GM23248 (cell line): ENCODE data around the gene RP9. TPM values are rescaled to one million over a fixed set of nuclear protein-coding genes. Genes with fewer than 3 reads are reported as not detected.

Experiments used
- DNase-seq: peaks from one replicate; pipeline ENCODE4 v3.0.0-alpha.2; 2015
- H2AFZ ChIP-seq: fragments of 200-600 bp; sonication (generic); 2 replicates; pipeline ENCODE4 v1.6.1; 2016; ENCODE audit warnings: antibody characterized with exemption
- H3F3A ChIP-seq: fragments of 200-600 bp; sonication (generic); 2 replicates; pipeline ENCODE4 v1.6.1; 2016; ENCODE audit warnings: mild to moderate bottlenecking, antibody characterized with exemption, mixed run types; ENCODE audit not compliant: insufficient read depth
- H3K27ac ChIP-seq: fragments of 200-600 bp; sonication (generic); 2 replicates; pipeline ENCODE4 v1.5.1; 2016; ENCODE audit warnings: mild to moderate bottlenecking
- H3K27me3 ChIP-seq: fragments of 200-600 bp; sonication (generic); replicated peaks from 2 replicates; pipeline ENCODE4 v1.6.1; 2016; ENCODE audit warnings: mild to moderate bottlenecking; ENCODE audit not compliant: insufficient read depth
- H3K36me3 ChIP-seq: fragments of 200-600 bp; sonication (generic); 2 replicates; pipeline ENCODE4 v1.6.1; 2016; ENCODE audit warnings: low read depth, mild to moderate bottlenecking
- H3K4me1 ChIP-seq: fragments of 200-600 bp; sonication (generic); 2 replicates; pipeline ENCODE4 v1.6.1; 2016; ENCODE audit warnings: mild to moderate bottlenecking; ENCODE audit not compliant: insufficient read depth
- H3K4me2 ChIP-seq: fragments of 200-600 bp; sonication (generic); one replicate; pipeline ENCODE4 v1.6.1; 2016; ENCODE audit warnings: mild to moderate bottlenecking; ENCODE audit not compliant: unreplicated experiment
- H3K4me3 ChIP-seq: fragments of 200-600 bp; sonication (generic); 2 replicates; pipeline ENCODE4 v1.5.1; 2016; ENCODE audit warnings: mild to moderate bottlenecking
- H3K79me2 ChIP-seq: fragments of 200-600 bp; sonication (generic); 2 replicates; pipeline ENCODE4 v1.6.1; 2016; ENCODE audit warnings: mild to moderate bottlenecking; ENCODE audit not compliant: insufficient read depth
- H3K9ac ChIP-seq: fragments of 200-600 bp; sonication (generic); 2 replicates; pipeline ENCODE4 v1.6.1; 2016; ENCODE audit warnings: mild to moderate bottlenecking
- H3K9me2 ChIP-seq: fragments of 200-600 bp; sonication (generic); 2 replicates; pipeline ENCODE4 v1.6.1; 2016; ENCODE audit warnings: mixed run types, mild to moderate bottlenecking, moderate library complexity; ENCODE audit not compliant: insufficient read depth
- H3K9me3 ChIP-seq: fragments of 200-600 bp; sonication (generic); one replicate; pipeline ENCODE4 v1.6.1; 2017; ENCODE audit warnings: low read depth
- H4K20me1 ChIP-seq: fragments of 200-600 bp; sonication (generic); 2 replicates; pipeline ENCODE4 v1.6.0; 2016; ENCODE audit not compliant: insufficient read depth
- EZH2 ChIP-seq: fragments of 200-600 bp; sonication (generic); IDR thresholded peaks from 2 replicates; pipeline ENCODE4 v1.6.1; 2018; ENCODE audit warnings: antibody characterized with exemption, mild to moderate bottlenecking; ENCODE audit not compliant: insufficient read depth, poor library complexity, severe bottlenecking
- EZH2phosphoT487 ChIP-seq: fragments of 200-600 bp; sonication (generic); IDR thresholded peaks from 2 replicates; pipeline ENCODE4 v1.6.1; 2018; ENCODE audit warnings: antibody characterized with exemption, moderate library complexity, mild to moderate bottlenecking, low read depth; ENCODE audit not compliant: insufficient read depth
- WGBS, 2 experiments: methylation state at CpG; one replicate each; pipeline ENCODE4 v1.1.6; 2015 to 2017; ENCODE audit warnings: low lambda C conversion rate in 2 of 2, low coverage in 1 of 2; ENCODE audit errors: missing lambda C conversion rate in 2 of 2; 5-methylcytosine and 5-hydroxymethylcytosine counted together
- in situ Hi-C: fragments of 300-500 bp; cut with MboI; formaldehyde crosslinking; loops from 2 replicates; pipeline ENCODE4 v1.15.0; 2020
- polyA plus RNA-seq: library from polyadenylated mRNA; unstranded; fragments of >200 nt; fragmentation: Nextera tagmentation; extraction: Ambion mirVana; gene quantifications from 2 replicates; pipeline ENCODE4 v1.2.1, GENCODE V29; 2016
- total RNA-seq: library from RNA; depleted of rRNA; stranded (reverse); fragments of >200 nt; shearing (Covaris generic); gene quantifications from 2 replicates; pipeline ENCODE4 v1.2.3, GENCODE V29; 2014

Gene RP9
- total and polyA plus RNA-seq, 2 experiments from 2014 or later, result 9.5 to 24.7 TPM

DNA sequence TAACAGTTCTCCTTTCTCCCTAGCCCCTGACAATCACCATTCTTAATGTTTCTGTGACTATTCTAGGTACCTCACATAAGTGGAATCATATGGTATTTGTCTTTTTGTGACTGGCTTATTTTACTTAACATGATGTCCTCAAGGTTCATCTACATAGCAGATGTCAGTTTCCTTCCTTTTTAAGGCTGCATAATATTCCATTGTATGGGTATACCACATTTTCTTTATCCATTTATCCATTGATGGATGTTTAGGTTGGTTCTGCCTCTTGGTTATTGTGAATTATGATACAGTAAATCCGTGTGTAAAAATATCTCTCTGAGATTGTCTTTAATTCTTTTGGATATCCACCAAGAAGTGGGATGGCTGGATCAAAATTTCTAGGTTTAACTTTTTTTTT lies 33.4 kb upstream of the RP9 start:
- TF ChIP-seq EZH2 (no peak), EZH2phosphoT487 (no peak)
- Histone ChIP-seq H3K79me2 (peaks cover 19% of the 10 kb centered on the region; the same call in 1 of the 2 replicates), H3F3A (no peaks in the 10 kb centered on the region), H3K4me1 (0 out of 2 replicates have a peak, but pooled peaks cover 5% of the 10 kb centered on the region), H3K27ac (no peak overlapping the region), H3K27me3 (no peaks in the 10 kb centered on the region), H3K36me3 (no peaks in the 10 kb centered on the region), H4K20me1 (no peaks in the 10 kb centered on the region), H3K4me2 (no peak overlapping the region), H2AFZ (no peak overlapping the region), H3K9ac (no peak overlapping the region), H3K4me3 (no peak overlapping the region), H3K9me2 (no peaks in the 10 kb centered on the region), H3K9me3 (no peaks in the 10 kb centered on the region)
- WGBS, 2 experiments, result 40 to 61% methylated on average over 1 of the region's 1 CpG
- in situ Hi-C loops, result no loop called here
- no peak for DNase-seq

DNA sequence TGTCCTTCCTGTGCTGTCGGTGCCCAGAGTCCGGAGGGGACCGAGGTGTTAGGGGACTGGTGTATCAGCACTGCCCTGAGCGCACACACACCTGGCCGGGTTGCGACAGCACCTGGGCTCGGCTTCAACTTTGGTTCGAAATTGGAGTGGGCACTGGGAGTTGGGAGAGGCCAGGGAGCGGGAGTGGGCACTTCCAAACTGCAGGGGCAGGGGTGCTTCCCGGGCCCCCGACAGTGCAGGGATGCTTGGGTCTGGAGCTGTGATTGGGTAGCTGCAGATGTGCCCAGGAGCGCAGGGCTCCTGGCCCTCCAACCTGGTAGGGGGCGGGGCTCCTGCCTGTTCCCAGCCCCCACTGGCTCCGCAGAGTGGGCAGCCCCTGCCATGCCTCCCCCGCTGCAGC lies 27.9 kb upstream of the RP9 start:
- TF ChIP-seq EZH2phosphoT487, result no peak
- Histone ChIP-seq H3K9ac (no peak overlapping the region), H3K4me3 (no peak overlapping the region), H3K36me3 (no peaks in the 10 kb centered on the region), H3K27me3 (no peaks in the 10 kb centered on the region), H3K4me2 (no peak overlapping the region), H3K9me2 (no peaks in the 10 kb centered on the region), H3K4me1 (no peaks in the 10 kb centered on the region), H3K9me3 (no peaks in the 10 kb centered on the region), H2AFZ (no peak overlapping the region), H3F3A (no peaks in the 10 kb centered on the region), H3K27ac (no peak overlapping the region), H4K20me1 (no peaks in the 10 kb centered on the region), H3K79me2 (peaks cover 57% of the 10 kb centered on the region)
- DNase-seq, result no peak
- 84 to 85% methylated on average over 14 to 15 of the region's 15 CpGs for WGBS, 2 experiments
- in situ Hi-C loops, result no loop called here

DNA sequence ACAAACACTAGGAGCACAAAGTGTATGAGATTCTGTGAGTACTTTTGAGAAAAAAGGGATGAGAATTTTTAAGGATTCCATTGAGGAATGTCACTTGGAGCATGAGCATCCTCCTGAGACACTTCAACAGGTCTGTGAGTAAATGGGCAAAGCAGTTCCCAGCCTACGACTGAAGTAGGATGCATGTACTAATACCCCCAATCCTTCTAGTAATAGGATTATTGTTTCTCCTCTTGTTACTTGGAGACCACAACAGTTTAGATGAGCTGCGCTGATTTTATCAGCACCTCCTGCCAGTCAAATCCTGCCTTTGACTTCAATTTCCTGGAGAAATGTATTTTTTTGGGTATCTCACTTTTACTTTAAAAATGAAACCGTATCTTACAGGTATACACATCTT lies 21.0 kb upstream of the RP9 start:
- Histone ChIP-seq H3K79me2 (peaks cover 49% of the 10 kb centered on the region), H3K9ac (peak overlapping the region; percentile 81), H2AFZ (peak overlapping the region; percentile 97), H3K4me2 (peak overlapping the region; percentile 90), H3K36me3 (no peaks in the 10 kb centered on the region), H3K4me3 (peak overlapping the region; percentile 95), H3K27ac (peak overlapping the region; percentile 65), H3K9me3 (no peaks in the 10 kb centered on the region), H3K9me2 (no peaks in the 10 kb centered on the region), H3K4me1 (peaks cover 7% of the 10 kb centered on the region), H3K27me3 (no peaks in the 10 kb centered on the region), H4K20me1 (no peaks in the 10 kb centered on the region), H3F3A (no peaks in the 10 kb centered on the region)
- in situ Hi-C loops, result no loop called here
- peak; percentile 49 for DNase-seq
- TF ChIP-seq EZH2, result no peak
- no peak for TF ChIP-seq EZH2phosphoT487
- WGBS, 2 experiments, result 19 to 20% methylated on average over 3 of the region's 3 CpGs

GRCh38 chr7:33129806-33130153 lies 20.6 kb upstream of the RP9 start:
- no peaks in the 10 kb centered on the region for H3K9me2 ChIP-seq
- peak; percentile 42 for DNase-seq
- H3K4me1 ChIP-seq, result peaks cover 7% of the 10 kb centered on the region
- H3K27me3 ChIP-seq, result no peaks in the 10 kb centered on the region
- H2AFZ ChIP-seq, result peak overlapping the region; percentile 97
- 0 to 1% methylated on average over 11 of the region's 11 CpGs for WGBS, 2 experiments
- in situ Hi-C loops, result no loop called here
- no peaks in the 10 kb centered on the region for H3F3A ChIP-seq
- H3K4me2 ChIP-seq, result peak overlapping the region; percentile 90
- no peaks in the 10 kb centered on the region for H3K9me3 ChIP-seq
- peaks cover 45% of the 10 kb centered on the region for H3K79me2 ChIP-seq
- no peaks in the 10 kb centered on the region for H4K20me1 ChIP-seq
- TF ChIP-seq EZH2, result no peak
- no peak for TF ChIP-seq EZH2phosphoT487
- H3K4me3 ChIP-seq, result peak overlapping the region; percentile 95
- peak overlapping the region; percentile 81 for H3K9ac ChIP-seq
- no peaks in the 10 kb centered on the region for H3K36me3 ChIP-seq
- peak overlapping the region; percentile 65 for H3K27ac ChIP-seq
